Measurements from ENCODE around the gene PLXNA4. TPM values are rescaled to one million over a fixed set of nuclear protein-coding genes. Genes with fewer than 3 reads are reported as not detected.

The PLXNA4 gene
- total and polyA plus RNA-seq, 2 experiments from 2014 or later = 0.08 to 0.80 TPM

- H3K36me3 Mint-ChIP-seq (ENCODE audit: low read depth) = peaks cover 22% of the 10 kb centered on the region
- 0 out of 2 replicates have a peak, but pooled peaks cover 4% of the 10 kb centered on the region for H3F3A ChIP-seq (replicated peaks; ENCODE audit: low read depth)
- ATAC-seq (no peak), DNase-seq (ENCODE audit: low spot score) (no peak)
- H3K27me3 ChIP-seq (ENCODE audit: insufficient read depth) = no peaks in the 10 kb centered on the region
- no peak overlapping the region for H3K4me2 ChIP-seq
- peaks cover 44% of the 10 kb centered on the region for H3K4me1 Mint-ChIP-seq
- 0 out of 2 replicates have a peak, but pooled peaks cover 3% of the 10 kb centered on the region for H3K36me3 ChIP-seq (ENCODE audit: insufficient read depth)
- TF ChIP-seq REST (IDR thresholded peaks at IDR 0.05; ENCODE audit: unreplicated experiment) = no peak
- no peak for TF ChIP-seq CREB1 (CRISPR knock-in tag; IDR thresholded peaks at IDR 0.05; ENCODE audit: low read depth)
- TF ChIP-seq CTCF (conservative IDR thresholded peaks at IDR 0.05; ENCODE audit: low read depth in 2 of 2) = no peak
- TF ChIP-seq ETS1 (IDR thresholded peaks at IDR 0.05) = no peak
- no peak for TF ChIP-seq EZH2 (IDR thresholded peaks at IDR 0.05; ENCODE audit: low read depth, unreplicated experiment)
- no peak for TF ChIP-seq ZNF331 (CRISPR knock-in tag; IDR thresholded peaks at IDR 0.05; ENCODE audit: low read depth)
- no peak overlapping the region for H3K4me3 Mint-ChIP-seq
- H3K9me2 ChIP-seq (ENCODE audit: insufficient read depth) = no peaks in the 10 kb centered on the region; the same call in 1 of the 2 replicates
- peaks cover 28% of the 10 kb centered on the region for H3K4me1 ChIP-seq (ENCODE audit: insufficient read depth)
- H3K27me3 Mint-ChIP-seq (ENCODE audit: insufficient read depth, low read depth, poor library complexity) = peaks cover 16% of the 10 kb centered on the region
- no peak overlapping the region for H3K4me3 ChIP-seq
- no peaks in the 10 kb centered on the region for H4K20me1 ChIP-seq (replicated peaks; ENCODE audit: insufficient read depth)
- no peak overlapping the region for H2AFZ ChIP-seq
- peaks cover 22% of the 10 kb centered on the region for H3K9me3 Mint-ChIP-seq
- no peak overlapping the region for H3K27ac Mint-ChIP-seq
- no peak overlapping the region for H3K27ac ChIP-seq (ENCODE audit: low read depth)
- no peaks in the 10 kb centered on the region for H3K79me2 ChIP-seq (replicated peaks; ENCODE audit: insufficient read depth)
Measured at GRCh38 chr7:132190683-132191082, 385.6 kb downstream of the PLXNA4 start.

- DNase-seq (ENCODE audit: low spot score) (no peak), ATAC-seq (no peak)
- Mint-ChIP-seq H3K36me3 (ENCODE audit: low read depth) (peaks cover 22% of the 10 kb centered on the region), H3K27ac (no peak overlapping the region), H3K4me3 (no peak overlapping the region), H3K4me1 (peaks cover 44% of the 10 kb centered on the region), H3K27me3 (ENCODE audit: insufficient read depth, low read depth, poor library complexity) (peaks cover 17% of the 10 kb centered on the region), H3K9me3 (peaks cover 22% of the 10 kb centered on the region)
- Histone ChIP-seq H3K9me2 (ENCODE audit: insufficient read depth) (no peaks in the 10 kb centered on the region; the same call in 1 of the 2 replicates), H3K4me3 (no peak overlapping the region), H3K27ac (ENCODE audit: low read depth) (no peak overlapping the region), H4K20me1 (replicated peaks; ENCODE audit: insufficient read depth) (no peaks in the 10 kb centered on the region), H3K36me3 (ENCODE audit: insufficient read depth) (0 out of 2 replicates have a peak, but pooled peaks cover 3% of the 10 kb centered on the region), H3K79me2 (replicated peaks; ENCODE audit: insufficient read depth) (no peaks in the 10 kb centered on the region), H3K4me2 (no peak overlapping the region), H3F3A (replicated peaks; ENCODE audit: low read depth) (0 out of 2 replicates have a peak, but pooled peaks cover 4% of the 10 kb centered on the region), H3K27me3 (ENCODE audit: insufficient read depth) (no peaks in the 10 kb centered on the region), H3K4me1 (ENCODE audit: insufficient read depth) (peaks cover 28% of the 10 kb centered on the region), H2AFZ (no peak overlapping the region)
- TF ChIP-seq JUNB (IDR thresholded peaks at IDR 0.05; ENCODE audit: unreplicated experiment) = no peak
Measured at GRCh38 chr7:132189881-132190280, 386.4 kb downstream of the PLXNA4 start.

Measured in GM23338 (cell line).